Gastrocnemius medialis (tissue), 4 donors: Measurements from ENCODE around the gene SGPL1.

Experiments
- POLR2A ChIP-seq, 2 donors: fragments of 450-650 bp; IDR thresholded peaks; one replicate each; pipeline ENCODE4 v1.6.1; 2017; ENCODE audit warnings: antibody characterized with exemption in 2 of 2, mild to moderate bottlenecking in 2 of 2, moderate library complexity in 2 of 2
- TF ChIP-seq, protein P1 (sequence below), 5 experiments: fragments of 450-650 bp in 3 of 5; fragments of 200-600 bp in 2 of 5; sonication (generic) in 2 of 5; IDR thresholded peaks in 4 of 5; conservative IDR thresholded peaks in 1 of 5; 1 replicate in 4 of 5; 2 replicates in 1 of 5; pipeline ENCODE4 v1.5.1; 2016 to 2019; ENCODE audit warnings: antibody characterized with exemption in 5 of 5, mild to moderate bottlenecking in 3 of 5, moderate library complexity in 3 of 5

DNA sequence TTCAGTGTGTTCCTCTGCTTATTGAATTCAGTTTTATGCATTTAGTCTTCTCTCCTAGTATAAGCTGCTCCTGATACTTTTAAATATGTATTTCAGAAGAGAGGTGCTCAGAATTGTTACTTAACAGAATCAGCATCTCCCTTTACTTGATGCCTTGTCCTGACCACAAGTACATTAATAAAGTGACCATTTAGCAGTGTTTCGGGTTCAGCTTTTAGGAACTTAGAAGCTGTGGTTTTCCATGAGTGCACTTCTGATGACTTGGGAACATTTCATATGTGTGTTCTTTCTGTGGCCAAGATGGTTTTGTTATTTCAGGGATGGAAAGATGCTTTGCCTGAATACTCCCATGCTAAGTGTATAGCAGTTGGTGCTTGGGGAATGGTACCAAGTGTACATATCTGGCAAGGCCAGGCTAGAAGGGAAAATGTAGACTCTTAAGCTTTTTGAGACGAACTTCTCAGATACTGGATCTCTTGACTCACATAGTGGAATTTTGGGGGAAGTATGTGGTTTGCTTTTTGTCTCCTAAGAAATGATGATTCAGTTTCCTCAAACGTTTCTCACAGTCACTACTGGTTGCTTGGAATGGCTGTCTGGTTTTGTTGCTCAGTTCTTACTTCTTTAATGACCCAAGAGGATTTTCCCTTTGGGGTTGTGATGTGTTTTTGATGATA, 17.2 kb downstream of the SGPL1 start:
- TF ChIP-seq, protein P1, sequence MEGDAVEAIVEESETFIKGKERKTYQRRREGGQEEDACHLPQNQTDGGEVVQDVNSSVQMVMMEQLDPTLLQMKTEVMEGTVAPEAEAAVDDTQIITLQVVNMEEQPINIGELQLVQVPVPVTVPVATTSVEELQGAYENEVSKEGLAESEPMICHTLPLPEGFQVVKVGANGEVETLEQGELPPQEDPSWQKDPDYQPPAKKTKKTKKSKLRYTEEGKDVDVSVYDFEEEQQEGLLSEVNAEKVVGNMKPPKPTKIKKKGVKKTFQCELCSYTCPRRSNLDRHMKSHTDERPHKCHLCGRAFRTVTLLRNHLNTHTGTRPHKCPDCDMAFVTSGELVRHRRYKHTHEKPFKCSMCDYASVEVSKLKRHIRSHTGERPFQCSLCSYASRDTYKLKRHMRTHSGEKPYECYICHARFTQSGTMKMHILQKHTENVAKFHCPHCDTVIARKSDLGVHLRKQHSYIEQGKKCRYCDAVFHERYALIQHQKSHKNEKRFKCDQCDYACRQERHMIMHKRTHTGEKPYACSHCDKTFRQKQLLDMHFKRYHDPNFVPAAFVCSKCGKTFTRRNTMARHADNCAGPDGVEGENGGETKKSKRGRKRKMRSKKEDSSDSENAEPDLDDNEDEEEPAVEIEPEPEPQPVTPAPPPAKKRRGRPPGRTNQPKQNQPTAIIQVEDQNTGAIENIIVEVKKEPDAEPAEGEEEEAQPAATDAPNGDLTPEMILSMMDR (IDR thresholded peaks at IDR 0.05 in 4 of 5, conservative IDR thresholded peaks at IDR 0.05 in 1 of 5), result no peak
- no peak for TF ChIP-seq POLR2A (IDR thresholded peaks at IDR 0.05)
